IPS-11a (cell line): ENCODE data around the gene CKAP5.

Experiments used
- H3K4me3 ChIP-seq: one replicate; pipeline ENCODE4 v1.5.1; 2013; ENCODE audit warnings: low read depth, low read length, control low read depth

The CKAP5 gene

GRCh38 chr11:46769636-46770221 lies 76.4 kb downstream of the CKAP5 start:
- no peak overlapping the region for H3K4me3 ChIP-seq

- no peak overlapping the region for H3K4me3 ChIP-seq
Measured at GRCh38 chr11:46766656-46767055, 79.4 kb downstream of the CKAP5 start.

GRCh38 chr11:46762248-46762647 lies 83.8 kb downstream of the CKAP5 start:
- H3K4me3 ChIP-seq, result no peak overlapping the region

- no peak overlapping the region for H3K4me3 ChIP-seq
Measured at GRCh38 chr11:46761807-46762206, 84.3 kb downstream of the CKAP5 start.

- H3K4me3 ChIP-seq, result no peak overlapping the region
Measured at GRCh38 chr11:46760429-46761128, 85.5 kb downstream of the CKAP5 start.

GRCh38 chr11:46759196-46759595 lies 86.9 kb downstream of the CKAP5 start:
- H3K4me3 ChIP-seq, result no peak overlapping the region

- no peak overlapping the region for H3K4me3 ChIP-seq
Measured at GRCh38 chr11:46755962-46756361, 90.1 kb downstream of the CKAP5 start.

- H3K4me3 ChIP-seq, result no peak overlapping the region
Measured at GRCh38 chr11:46747150-46747549, 98.9 kb downstream of the CKAP5 start.

- no peak overlapping the region for H3K4me3 ChIP-seq
Measured at GRCh38 chr11:46745995-46746394, 100.1 kb downstream of the CKAP5 start.

GRCh38 chr11:46745328-46745727 lies 100.8 kb downstream of the CKAP5 start:
- no peak overlapping the region for H3K4me3 ChIP-seq

- no peak overlapping the region for H3K4me3 ChIP-seq
Measured at GRCh38 chr11:46743693-46744339, 102.3 kb downstream of the CKAP5 start.

GRCh38 chr11:46743043-46743442 lies 103.0 kb downstream of the CKAP5 start:
- H3K4me3 ChIP-seq, result no peak overlapping the region

- H3K4me3 ChIP-seq, result no peak overlapping the region
Measured at GRCh38 chr11:46741600-46742484, 104.2 kb downstream of the CKAP5 start.

GRCh38 chr11:46738887-46739286 lies 107.2 kb downstream of the CKAP5 start:
- no peak overlapping the region for H3K4me3 ChIP-seq

- H3K4me3 ChIP-seq, result no peak overlapping the region
Measured at GRCh38 chr11:46737699-46738098, 108.4 kb downstream of the CKAP5 start.

- no peak overlapping the region for H3K4me3 ChIP-seq
Measured at GRCh38 chr11:46736615-46737014, 109.5 kb downstream of the CKAP5 start.

GRCh38 chr11:46736146-46736545 lies 109.9 kb downstream of the CKAP5 start:
- H3K4me3 ChIP-seq, result no peak overlapping the region

GRCh38 chr11:46733234-46733633 lies 112.8 kb downstream of the CKAP5 start:
- H3K4me3 ChIP-seq, result no peak overlapping the region

GRCh38 chr11:46731545-46731944 lies 114.5 kb downstream of the CKAP5 start:
- H3K4me3 ChIP-seq, result no peak overlapping the region

- H3K4me3 ChIP-seq, result no peak overlapping the region
Measured at GRCh38 chr11:46729110-46730027, 116.7 kb downstream of the CKAP5 start.
